Left ventricle myocardium inferior (tissue), 1 donor: ENCODE results near the gene CPA2. TPM values are rescaled to one million over a fixed set of nuclear protein-coding genes. Genes with fewer than 3 reads are reported as not detected.

Experiments used
- DNase-seq: peaks from one replicate; pipeline ENCODE4 v3.0.0-alpha.2; 2020
- H3K27ac ChIP-seq: fragments of 200-600 bp; replicated peaks from 2 replicates; pipeline ENCODE4 v1.8.0; 2021
- H3K27me3 ChIP-seq: fragments of 200-600 bp; 2 replicates; pipeline ENCODE4 v1.8.0; 2021; ENCODE audit warnings: low read depth
- H3K36me3 ChIP-seq: fragments of 200-600 bp; 2 replicates; pipeline ENCODE4 v1.8.0; 2021
- H3K4me1 ChIP-seq: fragments of 200-600 bp; 2 replicates; pipeline ENCODE4 v1.8.0; 2021
- H3K4me3 ChIP-seq: fragments of 200-600 bp; 2 replicates; pipeline ENCODE4 v1.8.0; 2021; ENCODE audit warnings: mild to moderate bottlenecking, moderate library complexity
- H3K9me3 ChIP-seq: fragments of 200-600 bp; replicated peaks from 2 replicates; pipeline ENCODE4 v1.8.0; 2021
- CTCF ChIP-seq: fragments of 200-600 bp; IDR thresholded peaks from 2 replicates; pipeline ENCODE4 v1.8.0; 2021; ENCODE audit warnings: antibody characterized with exemption, mild to moderate bottlenecking, borderline replicate concordance
- intact Hi-C: fragments of 100-400 bp; cut with micrococcal nuclease; formaldehyde crosslinking; loops from one replicate; pipeline ENCODE4 v1.11.0; 2022
- total RNA-seq: library from RNA; stranded (reverse); fragmentation: NEBNext Ultra II Directional; extraction: Animal tissue kit (Norgen Biotek cat#: 25700); gene quantifications from one replicate; pipeline ENCODE4 v1.2.1, GENCODE V29; 2021
- donor health status: DM: no; HTN: yes; CAD: no; lungs with severe emphysema.

The CPA2 gene
- total RNA-seq, 1 donor from 2014 or later = not detected

GRCh38 chr7:130266961-130267321 is 278 bp downstream of the CPA2 start:
- DNase-seq = no peak
- H3K27ac ChIP-seq = no peak overlapping the region
- H3K27me3 ChIP-seq = peaks cover 10% of the 10 kb centered on the region
- intact Hi-C loops = no loop called here
- no peaks in the 10 kb centered on the region for H3K36me3 ChIP-seq
- no peak for TF ChIP-seq CTCF
- no peaks in the 10 kb centered on the region for H3K9me3 ChIP-seq
- H3K4me3 ChIP-seq = no peak overlapping the region
- H3K4me1 ChIP-seq = peaks cover 2% of the 10 kb centered on the region

GRCh38 chr7:130268463-130269317 is 2.0 kb downstream of the CPA2 start:
- H3K4me3 ChIP-seq = no peak overlapping the region

GRCh38 chr7:130269318-130269694 is 2.6 kb downstream of the CPA2 start:
- Histone ChIP-seq H3K36me3 (no peaks in the 10 kb centered on the region), H3K27me3 (peaks cover 26% of the 10 kb centered on the region), H3K4me1 (peaks cover 11% of the 10 kb centered on the region), H3K9me3 (no peaks in the 10 kb centered on the region), H3K4me3 (no peak overlapping the region), H3K27ac (no peak overlapping the region)
- intact Hi-C loops = no loop called here
- TF ChIP-seq CTCF = no peak
- no peak for DNase-seq

More at GRCh38 chr7:130268463-130269317, 2.0 kb downstream of the CPA2 start:
- Histone ChIP-seq H3K27ac (no peak overlapping the region), H3K36me3 (no peaks in the 10 kb centered on the region), H3K27me3 (peaks cover 21% of the 10 kb centered on the region), H3K4me1 (peaks cover 11% of the 10 kb centered on the region), H3K9me3 (no peaks in the 10 kb centered on the region)
- intact Hi-C loops = no loop called here
- no peak for TF ChIP-seq CTCF
- no peak for DNase-seq

GRCh38 chr7:130270947-130271800 is 4.5 kb downstream of the CPA2 start:
- intact Hi-C loops = no loop called here
- H3K4me1 ChIP-seq = peaks cover 11% of the 10 kb centered on the region
- H3K27ac ChIP-seq = peak overlapping the region; percentile 69

More at GRCh38 chr7:130270947-130271800, 4.5 kb downstream of the CPA2 start:
- DNase-seq = no peak
- TF ChIP-seq CTCF = no peak
- no peaks in the 10 kb centered on the region for H3K36me3 ChIP-seq
- no peak overlapping the region for H3K4me3 ChIP-seq
- no peaks in the 10 kb centered on the region for H3K9me3 ChIP-seq
- peaks cover 45% of the 10 kb centered on the region for H3K27me3 ChIP-seq
